C4-2B (cell line): ENCODE data around the gene ATG2A.

Experiments
- CTCF ChIP-seq: fragments of 450-650 bp; conservative IDR thresholded peaks from 2 replicates; pipeline ENCODE4 v1.5.1; 2017; ENCODE audit warnings: mild to moderate bottlenecking
- ZFX ChIP-seq: fragments of 450-650 bp; IDR thresholded peaks from 2 replicates; pipeline ENCODE4 v1.6.1; 2017

DNA sequence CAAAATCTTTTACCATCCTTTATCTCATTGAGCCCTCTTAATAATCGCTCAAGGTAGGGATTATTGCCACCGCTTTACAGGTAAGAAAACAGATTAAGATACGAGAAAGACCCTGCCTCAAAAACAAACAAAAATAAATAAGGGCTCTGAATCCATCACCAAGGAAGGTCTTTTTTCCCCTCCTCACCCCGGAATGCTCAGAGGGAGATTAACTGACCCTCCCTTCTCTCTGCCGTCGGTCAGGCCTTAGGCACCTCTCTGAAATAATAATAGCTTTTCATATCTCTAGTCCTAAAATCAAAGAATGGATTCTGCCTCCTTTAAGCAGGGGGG lies 620 bp upstream of the ATG2A start:
- TF ChIP-seq CTCF (no peak), ZFX (no peak)
